Measurements from ENCODE around the gene FGFR2. TPM values are rescaled to one million over a fixed set of nuclear protein-coding genes. Genes with fewer than 3 reads are reported as not detected.

FGFR2 gene
- total and polyA plus RNA-seq, 12 donors = 0.09 to 0.81 (median 0.51) TPM

- intact Hi-C loops (cut with DNase I) = no loop called here
- no peak for TF ChIP-seq CTCF (IDR thresholded peaks at IDR 0.05)
- DNase-seq (no peak), ATAC-seq (no peak)
- Histone ChIP-seq H3K4me3 (no peak overlapping the region), H3K27me3 (peaks cover 0 to 32% (median 14%) of the 10 kb centered on the region in 7 donors), H3K9me3 (no peaks in the 10 kb centered on the region), H3K27ac (no peak overlapping the region), H3K4me1 (no peaks in the 10 kb centered on the region), H3K36me3 (no peaks in the 10 kb centered on the region)
- whole genome bisulfite sequencing, 2 donors = 85% methylated on average over 5 of the region's 5 CpGs
These were observed 27.9 kb downstream of the FGFR2 start for GRCh38 chr10:121570315-121570714.

GRCh38 chr10:121568275-121568674 is 30.0 kb downstream of the FGFR2 start:
- Histone ChIP-seq H3K27me3 (peaks cover 0 to 12% (median 6%) of the 10 kb centered on the region in 7 donors), H3K36me3 (no peaks in the 10 kb centered on the region), H3K4me3 (no peak overlapping the region), H3K4me1 (no peaks in the 10 kb centered on the region), H3K9me3 (no peaks in the 10 kb centered on the region), H3K27ac (no peak overlapping the region)
- TF ChIP-seq CTCF (IDR thresholded peaks at IDR 0.05) = no peak
- intact Hi-C loops (cut with DNase I) = loop anchor here in 1 of 10 donors (10.0 kb wide), 1 partner anchor 263 kb away; no protein-coding TSS in a partner anchor
- no peak for DNase-seq
- WGBS, 2 donors = 72 to 81% methylated on average over 2 of the region's 2 CpGs
- no peak for ATAC-seq

- Histone ChIP-seq H3K36me3 (no peaks in the 10 kb centered on the region), H3K9me3 (no peaks in the 10 kb centered on the region), H3K27me3 (peaks cover 0 to 7% (median 1%) of the 10 kb centered on the region in 7 donors), H3K27ac (no peak overlapping the region), H3K4me1 (no peaks in the 10 kb centered on the region), H3K4me3 (no peak overlapping the region)
- DNase-seq (no peak), ATAC-seq (no peak)
- intact Hi-C loops (cut with DNase I) = loop anchor here in 1 of 10 donors (10.0 kb wide), 1 partner anchor 263 kb away; no protein-coding TSS in a partner anchor
- 83 to 92% methylated on average over 8 of the region's 8 CpGs for WGBS, 2 donors
- TF ChIP-seq CTCF (IDR thresholded peaks at IDR 0.05) = no peak
These were observed 30.7 kb downstream of the FGFR2 start for GRCh38 chr10:121567569-121567968.

- H3K27ac ChIP-seq = no peak overlapping the region
- no peaks in the 10 kb centered on the region for H3K9me3 ChIP-seq
- H3K4me1 ChIP-seq = no peaks in the 10 kb centered on the region
- intact Hi-C loops (cut with DNase I) = loop anchor here in 1 of 10 donors (10.0 kb wide), 1 partner anchor 262 kb away; no protein-coding TSS in a partner anchor
- TF ChIP-seq CTCF (IDR thresholded peaks at IDR 0.05) = no peak
- no peak for DNase-seq
- no peak overlapping the region for H3K4me3 ChIP-seq
- 78% methylated on average over 6 of the region's 6 CpGs for WGBS, 2 donors
- no peaks in the 10 kb centered on the region for H3K27me3 ChIP-seq
- no peaks in the 10 kb centered on the region for H3K36me3 ChIP-seq
- no peak for ATAC-seq
These were observed 31.5 kb downstream of the FGFR2 start for GRCh38 chr10:121566755-121567154.

All from heart right ventricle (tissue), 16 donors.